Nephron progenitor cell (in vitro differentiated cells): ENCODE results near the gene ACTR6.

Experiments
- DNase-seq: peaks from one replicate; pipeline ENCODE4 v3.0.0; 2021
- H3K27ac Mint-ChIP-seq: 2 replicates; pipeline ENCODE4 v1.8.0; 2021; ENCODE audit warnings: mild to moderate bottlenecking, moderate library complexity, mixed read lengths
- H3K27me3 Mint-ChIP-seq: 2 replicates; pipeline ENCODE4 v1.8.0; 2021; ENCODE audit warnings: mild to moderate bottlenecking, low read depth, mixed read lengths; ENCODE audit not compliant: poor library complexity
- H3K36me3 Mint-ChIP-seq: 2 replicates; pipeline ENCODE4 v1.8.0; 2021; ENCODE audit warnings: low read depth, mixed read lengths
- H3K4me1 Mint-ChIP-seq: 2 replicates; pipeline ENCODE4 v1.8.0; 2021; ENCODE audit warnings: mixed read lengths
- H3K4me3 Mint-ChIP-seq: 2 replicates; pipeline ENCODE4 v1.8.0; 2021; ENCODE audit warnings: mild to moderate bottlenecking, moderate library complexity, mixed read lengths
- H3K9me3 Mint-ChIP-seq: 2 replicates; pipeline ENCODE4 v1.8.0; 2021; ENCODE audit warnings: mild to moderate bottlenecking, moderate library complexity, mixed read lengths
- TF ChIP-seq, protein P1 (sequence below): fragments of 200-600 bp; sonication (generic); IDR thresholded peaks from 2 replicates; pipeline ENCODE4 v1.5.0; 2021; ENCODE audit warnings: antibody characterized with exemption

The ACTR6 gene

DNA sequence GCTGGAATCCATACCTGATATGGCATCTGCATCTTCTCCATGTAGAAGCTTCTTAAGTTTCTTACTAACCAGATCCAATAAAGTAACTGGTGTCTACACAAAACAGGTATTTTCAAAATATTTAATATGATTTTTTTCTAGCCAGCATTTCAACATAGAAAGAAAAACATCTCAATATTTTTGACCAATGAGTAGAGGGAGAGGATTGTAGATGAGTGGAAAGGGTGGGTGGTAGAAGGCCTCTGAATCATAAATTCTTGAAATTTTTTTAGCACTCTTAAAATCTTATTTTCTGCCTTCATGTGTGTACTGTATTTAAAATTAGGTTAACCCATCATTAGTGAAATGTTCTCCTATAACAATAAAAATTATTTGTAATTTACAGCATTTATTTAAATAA lies 48.3 kb downstream of the ACTR6 start:
- no peaks in the 10 kb centered on the region for H3K9me3 Mint-ChIP-seq
- no peaks in the 10 kb centered on the region for H3K4me1 Mint-ChIP-seq
- TF ChIP-seq, protein P1, sequence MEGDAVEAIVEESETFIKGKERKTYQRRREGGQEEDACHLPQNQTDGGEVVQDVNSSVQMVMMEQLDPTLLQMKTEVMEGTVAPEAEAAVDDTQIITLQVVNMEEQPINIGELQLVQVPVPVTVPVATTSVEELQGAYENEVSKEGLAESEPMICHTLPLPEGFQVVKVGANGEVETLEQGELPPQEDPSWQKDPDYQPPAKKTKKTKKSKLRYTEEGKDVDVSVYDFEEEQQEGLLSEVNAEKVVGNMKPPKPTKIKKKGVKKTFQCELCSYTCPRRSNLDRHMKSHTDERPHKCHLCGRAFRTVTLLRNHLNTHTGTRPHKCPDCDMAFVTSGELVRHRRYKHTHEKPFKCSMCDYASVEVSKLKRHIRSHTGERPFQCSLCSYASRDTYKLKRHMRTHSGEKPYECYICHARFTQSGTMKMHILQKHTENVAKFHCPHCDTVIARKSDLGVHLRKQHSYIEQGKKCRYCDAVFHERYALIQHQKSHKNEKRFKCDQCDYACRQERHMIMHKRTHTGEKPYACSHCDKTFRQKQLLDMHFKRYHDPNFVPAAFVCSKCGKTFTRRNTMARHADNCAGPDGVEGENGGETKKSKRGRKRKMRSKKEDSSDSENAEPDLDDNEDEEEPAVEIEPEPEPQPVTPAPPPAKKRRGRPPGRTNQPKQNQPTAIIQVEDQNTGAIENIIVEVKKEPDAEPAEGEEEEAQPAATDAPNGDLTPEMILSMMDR: no peak
- peaks cover 4% of the 10 kb centered on the region for H3K36me3 Mint-ChIP-seq
- no peak overlapping the region for H3K27ac Mint-ChIP-seq
- H3K4me3 Mint-ChIP-seq: no peak overlapping the region
- no peaks in the 10 kb centered on the region for H3K27me3 Mint-ChIP-seq
- DNase-seq: no peak

DNA sequence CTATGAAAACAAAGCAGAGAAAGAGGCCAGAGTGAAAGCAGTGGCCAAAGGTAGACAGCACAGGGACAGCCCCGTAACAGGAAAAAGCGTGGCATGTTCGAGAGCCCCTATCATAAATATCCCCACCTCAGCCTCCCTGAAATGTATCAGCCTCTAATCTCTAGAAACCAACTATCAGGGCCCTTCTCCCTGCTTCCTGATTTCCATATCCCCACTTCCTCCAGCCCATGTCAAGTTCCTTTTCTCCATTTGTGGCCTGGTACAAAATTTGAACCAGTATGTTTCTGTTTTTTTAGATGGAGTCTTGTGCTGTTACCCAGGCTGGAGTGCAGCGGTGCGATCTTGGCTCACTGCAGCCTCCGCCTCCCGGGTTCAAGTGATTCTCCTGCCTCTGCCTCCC lies 49.3 kb downstream of the ACTR6 start:
- Mint-ChIP-seq H3K36me3 (peaks cover 4% of the 10 kb centered on the region), H3K27ac (no peak overlapping the region), H3K4me3 (no peak overlapping the region), H3K27me3 (peaks cover 4% of the 10 kb centered on the region), H3K4me1 (no peaks in the 10 kb centered on the region), H3K9me3 (no peaks in the 10 kb centered on the region)
- TF ChIP-seq, protein P1: no peak
- no peak for DNase-seq

DNA sequence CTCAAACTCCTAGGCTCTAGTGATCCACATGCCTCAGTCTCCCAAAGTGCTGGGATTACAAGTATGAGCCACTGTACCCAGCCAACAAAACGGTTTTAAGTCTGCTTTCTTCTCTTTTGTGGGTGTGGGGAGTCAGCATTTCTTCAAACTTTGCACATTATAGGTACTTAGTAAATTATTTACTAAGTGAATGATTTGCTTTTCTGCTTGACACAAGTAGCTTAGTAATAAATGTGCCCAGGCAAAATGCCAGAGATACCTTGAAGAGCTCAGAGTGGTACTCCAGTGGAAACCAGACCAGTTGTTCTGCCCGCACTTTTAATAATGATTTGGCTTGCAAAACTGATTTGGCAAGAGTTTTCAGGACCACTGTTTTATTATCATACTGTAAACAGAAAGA lies 51.3 kb downstream of the ACTR6 start:
- Mint-ChIP-seq H3K4me1 (no peaks in the 10 kb centered on the region), H3K4me3 (no peak overlapping the region), H3K27ac (no peak overlapping the region), H3K9me3 (no peaks in the 10 kb centered on the region), H3K27me3 (peaks cover 4% of the 10 kb centered on the region), H3K36me3 (peaks cover 4% of the 10 kb centered on the region)
- DNase-seq: no peak
- TF ChIP-seq, protein P1: no peak

DNA sequence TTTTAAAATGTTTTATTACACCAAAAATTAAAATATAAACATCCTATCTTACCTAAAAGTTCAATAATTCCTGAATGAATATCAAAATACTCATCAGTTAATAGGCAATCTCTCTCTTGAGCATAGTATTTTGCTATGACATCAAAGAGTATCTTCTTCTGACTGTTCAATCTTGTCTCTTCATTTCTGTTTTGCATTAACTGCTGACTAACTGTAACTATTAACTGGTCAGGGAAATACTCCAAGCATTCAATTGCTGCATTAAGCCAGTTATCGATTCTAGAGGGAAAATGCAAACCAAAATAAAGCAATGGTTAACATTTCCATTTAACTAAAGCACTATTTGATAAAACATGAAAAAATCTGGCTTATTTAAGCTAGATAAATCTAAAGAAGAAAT lies 52.8 kb downstream of the ACTR6 start:
- TF ChIP-seq, protein P1: no peak
- H3K36me3 Mint-ChIP-seq: peaks cover 15% of the 10 kb centered on the region
- H3K9me3 Mint-ChIP-seq: no peaks in the 10 kb centered on the region
- no peak for DNase-seq
- H3K4me3 Mint-ChIP-seq: no peak overlapping the region
- peaks cover 4% of the 10 kb centered on the region for H3K27me3 Mint-ChIP-seq
- H3K4me1 Mint-ChIP-seq: no peaks in the 10 kb centered on the region
- no peak overlapping the region for H3K27ac Mint-ChIP-seq

DNA sequence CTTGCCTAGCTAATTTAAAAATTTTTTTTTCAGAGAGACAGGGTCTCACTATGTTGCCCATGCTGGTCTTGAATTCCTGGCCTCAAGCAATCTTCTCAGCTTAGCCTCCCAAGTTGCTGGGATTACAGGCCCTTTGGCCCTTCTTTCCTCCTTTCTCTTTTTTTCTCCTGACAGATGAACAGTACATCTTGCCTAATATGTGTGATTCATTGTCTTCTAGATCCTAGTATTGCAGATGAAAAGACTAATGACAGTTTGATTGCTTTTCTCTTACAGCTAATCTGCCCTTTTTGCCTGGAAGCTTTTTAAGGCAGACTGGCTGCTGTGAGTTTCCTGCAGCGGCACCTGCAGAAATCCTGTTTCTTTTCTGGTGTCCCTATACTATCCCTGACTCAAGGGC lies 54.3 kb downstream of the ACTR6 start:
- no peak for DNase-seq
- Mint-ChIP-seq H3K4me3 (no peak overlapping the region), H3K4me1 (no peaks in the 10 kb centered on the region), H3K36me3 (peaks cover 25% of the 10 kb centered on the region), H3K27ac (no peak overlapping the region), H3K27me3 (peaks cover 4% of the 10 kb centered on the region), H3K9me3 (no peaks in the 10 kb centered on the region)
- TF ChIP-seq, protein P1: no peak

DNA sequence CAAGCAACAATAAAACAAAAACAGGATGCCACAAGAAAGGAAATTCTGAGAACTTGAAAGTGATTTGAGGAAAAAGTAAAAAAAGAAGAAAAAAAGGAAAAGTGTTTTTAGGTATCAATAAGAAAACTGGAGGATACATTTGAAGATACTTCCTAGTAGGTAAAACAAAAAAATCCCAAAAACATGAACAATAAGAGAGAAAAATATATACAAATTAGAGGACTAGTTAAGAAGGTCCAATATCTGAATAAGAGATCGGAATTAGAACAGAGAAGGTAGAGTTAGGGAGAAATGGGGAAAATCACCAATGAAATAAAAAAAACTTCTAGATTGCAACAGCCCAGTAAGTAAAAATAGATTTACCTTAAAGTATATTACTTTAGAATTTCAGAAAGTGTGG lies 57.5 kb downstream of the ACTR6 start:
- peaks cover 27% of the 10 kb centered on the region for H3K36me3 Mint-ChIP-seq
- no peak overlapping the region for H3K27ac Mint-ChIP-seq
- H3K9me3 Mint-ChIP-seq: no peaks in the 10 kb centered on the region
- H3K4me3 Mint-ChIP-seq: no peak overlapping the region
- no peak for DNase-seq
- H3K27me3 Mint-ChIP-seq: peaks cover 4% of the 10 kb centered on the region
- TF ChIP-seq, protein P1: no peak
- no peaks in the 10 kb centered on the region for H3K4me1 Mint-ChIP-seq
